CD4-positive, alpha-beta T cell treated with Interleukin-17A for 1 hour (primary cell): ENCODE measurements around the gene KRT16.
"Not testable (repeated sequence)": the region's sequence is repeated elsewhere in the genome, so short reads cannot be mapped to it uniquely, and the experiment has no call there.

ENCODE experiments used
- DNase-seq: peaks from one replicate; pipeline ENCODE4 v3.0.0-alpha.2; 2020

Gene KRT16

DNA sequence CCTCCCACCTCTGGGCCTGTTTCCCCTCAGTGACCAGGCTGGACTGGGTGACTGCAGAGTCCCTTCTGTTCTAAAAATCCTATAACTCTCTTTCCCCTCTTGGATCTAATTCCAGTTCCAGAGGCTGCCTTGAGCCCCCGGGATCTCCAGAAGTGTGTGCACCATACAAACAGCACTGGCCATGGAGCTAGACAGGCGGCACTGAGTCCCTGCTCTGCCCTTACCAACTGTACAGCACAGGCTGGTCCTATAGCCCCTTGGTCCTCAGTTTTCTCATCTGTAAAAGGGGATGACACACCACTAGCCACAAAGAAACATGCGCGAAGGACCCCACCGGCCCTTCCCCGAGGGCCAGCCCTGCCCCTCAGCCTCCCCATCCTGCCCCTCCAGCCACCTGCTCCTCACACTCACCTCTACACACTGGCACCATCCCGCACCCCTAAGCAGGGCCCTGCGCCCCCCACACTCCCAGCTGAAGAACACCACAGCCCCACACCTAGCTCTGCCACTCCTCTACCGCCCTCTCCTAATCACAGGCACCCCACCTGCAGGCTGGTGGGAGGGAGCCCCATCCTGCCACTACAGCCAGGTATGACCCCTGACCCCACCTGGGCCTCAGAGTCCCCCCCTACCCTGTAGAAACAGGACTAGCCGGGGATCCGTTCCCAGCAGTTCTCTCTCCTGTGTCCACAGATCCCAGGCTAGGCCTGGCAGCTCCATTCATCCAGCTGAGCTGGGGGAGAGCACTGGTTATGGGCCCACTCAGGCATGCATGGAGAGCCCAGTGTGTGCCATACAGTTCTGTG lies 913 bp upstream of the KRT16 start:
- no peak for DNase-seq

DNA sequence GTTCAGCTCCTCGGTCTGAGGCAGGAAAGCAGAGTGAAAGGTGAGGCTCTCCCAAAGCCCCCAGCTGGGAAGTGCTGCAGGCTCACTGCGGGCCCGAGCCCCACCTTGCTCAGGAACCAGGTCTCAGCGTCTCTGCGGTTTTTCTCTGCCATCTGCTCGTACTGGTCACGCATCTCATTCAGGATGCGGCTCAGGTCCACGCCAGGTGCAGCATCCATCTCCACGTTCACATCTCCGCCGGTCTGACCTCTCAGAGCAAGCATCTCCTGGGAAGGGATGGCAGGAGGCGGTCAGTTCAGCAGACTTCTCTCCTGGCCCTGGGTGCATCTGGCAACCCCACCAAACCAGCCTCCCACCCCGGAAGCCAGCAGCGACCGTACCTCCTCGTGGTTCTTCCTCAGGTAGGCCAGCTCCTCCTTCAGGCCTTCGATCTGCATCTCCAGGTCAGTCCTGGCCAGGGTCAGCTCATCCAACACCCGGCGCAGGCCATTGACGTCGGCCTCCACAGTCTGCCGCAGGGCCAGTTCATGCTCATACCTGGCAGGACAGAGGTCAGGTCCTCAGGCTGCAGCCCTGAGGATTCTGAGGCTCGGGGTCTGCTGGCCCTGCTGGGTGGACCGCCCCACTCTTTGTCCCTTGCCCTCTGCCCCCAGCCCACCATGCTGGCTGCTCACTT lies 1.5 kb downstream of the KRT16 start:
- DNase-seq = no peak

DNA sequence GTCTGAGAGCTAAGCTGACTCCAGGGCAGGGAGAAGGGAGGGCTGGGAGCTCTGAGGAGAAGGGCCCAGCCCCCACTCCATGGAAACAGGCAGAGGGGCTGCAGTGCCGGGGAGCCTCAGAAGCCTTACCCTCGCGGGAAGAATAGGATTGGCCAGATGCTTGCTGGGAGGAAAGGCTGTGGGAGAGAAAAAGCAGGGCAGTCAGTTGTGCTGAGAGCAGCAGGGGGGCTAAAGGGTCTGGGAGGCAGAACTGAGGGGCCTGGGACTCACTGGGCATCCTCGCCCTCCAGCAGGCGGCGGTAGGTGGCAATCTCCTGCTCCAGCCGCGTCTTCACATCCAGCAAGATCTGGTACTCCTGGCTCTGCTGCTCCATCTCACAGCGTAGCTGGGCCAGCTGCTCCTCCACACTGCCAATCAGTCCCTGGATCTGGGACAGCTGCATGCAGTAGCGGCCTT lies 2.5 kb downstream of the KRT16 start:
- DNase-seq = not testable (repeated sequence)

DNA sequence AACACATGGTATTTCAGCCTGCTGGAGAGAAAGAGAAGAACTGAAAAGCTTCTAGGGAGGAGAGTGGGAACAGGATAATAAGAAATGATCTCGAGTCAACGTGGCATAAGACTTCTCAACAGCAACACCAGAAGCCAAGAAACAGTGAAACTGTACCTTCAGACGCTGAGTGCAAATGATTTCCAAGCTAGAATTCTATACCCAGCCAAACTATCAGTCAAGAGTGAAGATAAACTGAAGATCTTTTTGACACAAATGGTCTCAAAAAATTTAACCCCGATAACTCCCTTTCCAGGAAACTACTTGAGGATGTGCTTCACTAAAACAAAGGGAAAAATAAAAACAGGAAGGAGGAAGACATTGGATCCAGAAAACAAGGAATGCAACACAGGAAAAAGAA lies 5.6 kb downstream of the KRT16 start:
- not testable (repeated sequence) for DNase-seq

DNA sequence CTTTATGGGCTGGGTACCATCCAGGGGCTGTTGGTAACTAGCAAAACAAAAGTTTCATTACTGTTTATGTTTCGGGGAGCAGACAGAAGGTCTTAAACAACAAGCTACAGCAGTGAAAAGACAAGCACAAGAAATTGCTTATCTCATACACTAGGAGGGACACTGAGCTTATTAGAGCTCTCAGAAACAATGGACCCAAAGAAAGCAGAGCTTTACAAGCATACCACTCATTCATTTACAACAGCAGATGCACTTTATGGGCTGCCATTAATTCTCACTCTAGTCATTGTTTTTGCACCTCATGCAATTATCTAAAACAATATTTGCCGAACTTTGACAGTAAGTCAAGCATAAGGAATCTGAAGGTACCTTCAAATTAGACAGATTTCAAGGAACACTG lies 10.0 kb downstream of the KRT16 start:
- no peak for DNase-seq

DNA sequence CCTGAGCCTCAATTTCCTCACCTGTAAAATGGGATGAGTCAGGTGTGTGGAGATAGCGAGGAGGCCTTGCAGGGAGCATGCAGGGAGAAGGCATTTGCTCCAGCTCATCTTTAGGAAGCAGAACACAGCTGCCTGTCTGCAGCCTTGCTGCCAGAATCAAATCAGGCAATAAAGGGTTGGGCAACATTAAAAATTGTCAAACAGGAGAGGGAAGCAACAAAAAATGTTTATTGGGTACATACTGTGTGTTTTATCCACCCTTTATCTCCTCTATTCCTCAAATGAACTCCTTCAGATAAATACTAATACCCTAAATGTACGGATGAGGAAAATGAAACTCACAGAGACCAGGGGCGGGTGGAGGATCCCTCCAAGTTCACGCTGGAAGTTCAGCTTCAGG lies 12.2 kb downstream of the KRT16 start:
- no peak for DNase-seq

DNA sequence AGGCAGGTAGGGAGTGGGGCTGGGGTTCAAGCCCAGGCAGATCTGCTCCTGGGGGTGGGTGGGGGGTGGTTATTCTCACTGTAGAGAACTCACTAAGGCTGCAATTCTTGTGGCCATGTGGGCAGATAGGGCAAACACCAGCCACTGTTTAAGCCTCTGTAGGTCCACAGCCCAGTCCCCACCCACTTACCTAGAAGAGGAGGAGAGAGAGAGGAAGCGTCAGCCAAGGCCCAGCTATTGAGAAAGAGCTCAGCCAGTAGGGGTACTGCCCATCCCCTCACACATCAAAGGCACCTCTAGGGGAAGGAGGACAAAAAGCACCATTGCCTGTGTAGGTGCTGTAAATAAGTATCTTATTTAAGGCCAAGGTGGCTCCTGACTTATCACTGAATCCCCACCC lies 12.9 kb downstream of the KRT16 start:
- DNase-seq = no peak

DNA sequence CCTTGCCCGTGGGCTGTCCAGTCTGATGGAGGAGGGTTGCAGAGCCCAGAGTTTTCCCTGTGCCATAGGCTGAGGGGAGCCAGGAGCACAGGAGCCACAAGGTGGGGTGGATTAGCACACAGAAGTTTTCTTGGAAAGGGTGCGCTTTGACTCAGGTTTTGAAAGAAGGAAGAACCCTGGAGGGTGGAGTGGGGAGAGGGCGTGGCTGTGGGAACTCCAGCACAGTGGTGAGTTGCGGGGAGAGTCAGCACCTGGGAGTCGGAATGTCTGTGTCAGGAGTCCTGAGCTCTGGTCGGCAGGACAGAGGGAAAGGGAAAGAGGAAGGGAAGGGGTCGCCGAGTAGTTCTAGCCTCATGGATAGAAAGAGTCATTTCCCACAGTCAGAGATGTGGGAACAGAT lies 17.0 kb downstream of the KRT16 start:
- DNase-seq = no peak

DNA sequence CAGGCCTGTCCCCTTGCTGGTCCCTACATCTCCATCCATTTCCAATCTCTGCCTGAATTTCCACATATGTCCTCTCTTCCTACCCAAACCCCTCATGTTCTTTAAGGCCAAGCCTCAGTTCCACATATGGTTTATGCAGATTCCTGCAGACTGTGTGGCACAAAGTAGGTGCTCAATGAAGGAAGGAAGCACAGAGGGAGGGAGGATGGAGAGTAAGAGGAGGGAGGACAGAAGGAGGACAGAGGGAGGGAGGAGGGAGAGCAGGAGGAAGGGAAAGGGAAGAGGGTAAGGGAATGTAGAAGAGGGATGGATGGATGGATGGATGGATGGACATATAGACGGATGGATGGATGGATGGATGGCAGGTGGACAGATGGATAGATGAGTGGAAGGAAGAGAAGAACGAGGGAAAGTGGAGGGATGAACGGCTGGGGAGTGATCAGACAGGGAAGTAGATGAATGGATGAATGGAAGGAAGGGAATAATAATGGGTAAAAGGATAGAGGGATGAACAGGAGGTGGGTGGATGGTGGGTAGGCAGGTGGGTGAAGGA lies 18.1 kb downstream of the KRT16 start:
- no peak for DNase-seq

DNA sequence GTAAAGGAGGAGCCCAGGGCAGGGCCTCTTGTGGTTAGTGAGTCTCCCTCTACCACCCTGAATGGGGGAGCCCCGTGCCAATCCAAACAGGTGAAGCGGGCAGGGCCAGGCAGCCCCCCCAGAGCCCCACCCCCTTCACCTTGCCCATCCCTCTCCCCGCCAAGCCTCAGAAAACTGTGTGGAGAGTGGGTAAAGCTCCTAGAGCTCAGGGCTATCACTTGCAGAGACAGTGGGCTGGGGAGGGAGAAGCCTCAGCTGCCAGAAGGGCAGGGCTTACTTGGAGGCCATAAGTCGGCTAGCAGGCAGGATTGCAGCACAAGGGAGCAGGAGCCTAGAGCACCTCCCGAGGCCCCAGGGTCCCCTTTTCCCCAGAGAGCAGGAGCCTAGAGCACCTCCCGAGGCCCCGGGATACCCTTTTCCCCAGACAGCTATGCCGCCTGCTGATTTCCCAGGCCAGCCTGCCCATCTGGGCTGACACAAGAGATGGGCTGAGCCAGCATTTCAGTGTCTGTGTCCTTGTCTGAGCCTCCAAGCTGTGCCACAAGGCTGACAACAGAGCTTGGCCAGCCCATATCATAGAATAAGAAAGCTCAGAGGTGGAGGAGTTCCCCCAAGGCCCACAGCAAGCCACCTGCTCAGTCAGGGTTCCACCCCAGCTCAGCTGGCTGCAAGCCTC lies 19.1 kb downstream of the KRT16 start:
- no peak for DNase-seq

DNA sequence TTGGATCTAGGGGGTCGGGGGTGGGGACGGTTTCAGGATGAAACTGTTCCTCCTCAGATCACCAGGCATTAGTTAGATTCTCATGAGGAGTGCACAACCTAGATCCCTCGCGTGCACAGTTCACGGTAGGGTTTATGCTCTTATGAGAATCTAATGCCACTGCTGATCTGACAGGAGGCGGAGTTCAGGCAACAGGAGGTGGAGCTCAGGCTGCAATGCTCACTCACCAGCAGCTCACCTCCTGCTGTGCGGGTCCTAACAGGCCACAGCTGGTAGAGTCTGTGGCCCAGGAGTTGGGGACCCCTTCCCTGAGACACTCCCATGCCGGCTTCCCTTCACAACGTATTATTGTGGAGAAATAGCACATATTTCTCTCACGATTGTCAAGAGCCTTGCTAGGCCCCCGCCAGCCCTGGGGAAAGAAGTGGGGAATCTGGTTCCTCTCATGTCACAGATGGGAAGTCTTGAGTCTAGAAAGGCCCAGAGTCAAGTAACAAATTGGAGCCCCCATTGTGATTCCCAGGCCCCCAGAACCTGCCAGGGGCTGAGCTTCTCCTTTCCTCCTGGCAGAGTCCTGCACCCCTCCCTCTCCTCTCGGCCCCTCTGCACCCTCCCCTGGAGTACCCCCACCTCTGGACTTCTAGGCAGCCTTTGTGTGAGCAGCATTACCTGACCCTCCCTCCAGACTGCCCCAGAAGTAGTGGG lies 19.8 kb downstream of the KRT16 start:
- DNase-seq = no peak

DNA sequence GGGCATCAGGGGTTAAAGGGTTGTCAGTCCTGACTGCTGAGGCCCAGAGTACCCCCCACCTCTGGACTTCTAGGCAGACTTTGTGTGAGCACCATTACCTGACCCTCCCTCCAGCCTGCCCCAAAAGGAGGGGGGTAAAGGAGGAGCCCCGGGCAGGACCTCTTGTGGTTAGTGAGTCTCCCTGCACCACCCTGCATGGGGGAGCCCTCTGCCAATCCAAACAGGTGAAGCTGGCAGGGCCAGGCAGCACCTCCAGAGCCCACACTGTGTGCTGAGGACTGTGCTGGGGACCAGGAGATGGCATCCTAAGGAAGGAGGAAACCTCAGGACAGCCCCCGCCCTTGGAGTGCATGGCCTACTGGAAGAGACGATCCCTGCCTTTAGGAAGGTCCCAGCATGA lies 23.3 kb downstream of the KRT16 start:
- no peak for DNase-seq

DNA sequence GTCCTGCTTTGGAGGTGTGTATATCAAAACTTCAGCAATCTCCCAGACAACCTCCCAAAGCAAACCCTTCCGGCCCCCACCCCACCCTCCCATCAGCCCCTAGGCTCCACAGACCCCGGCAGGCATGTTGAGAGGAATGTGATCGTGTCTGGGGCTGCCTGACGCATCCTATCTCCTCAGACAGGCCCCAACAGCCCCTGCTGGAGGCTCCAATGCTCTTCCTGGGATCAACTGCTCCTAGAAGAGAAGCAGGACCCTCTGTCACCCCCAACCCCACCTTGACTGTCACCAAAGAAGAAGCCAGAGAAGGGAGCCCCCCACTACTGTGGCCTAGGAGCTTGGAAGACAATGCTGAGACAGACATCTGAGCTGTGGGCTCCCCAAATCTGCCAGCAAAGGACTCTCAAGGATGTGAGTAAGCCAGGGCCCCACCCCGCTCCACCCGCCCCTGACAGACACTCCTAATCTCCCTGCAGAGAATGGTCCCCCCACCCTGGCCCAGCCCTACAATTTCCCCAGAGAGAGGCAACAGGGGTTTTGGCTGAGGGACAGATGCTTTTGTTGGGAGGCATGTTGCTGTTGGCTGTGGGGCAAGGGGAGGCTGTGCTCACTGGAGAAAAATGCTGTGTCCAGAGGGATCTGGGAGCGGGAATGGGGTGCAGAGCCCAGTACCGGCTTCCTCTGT lies 24.3 kb downstream of the KRT16 start:
- DNase-seq = no peak

DNA sequence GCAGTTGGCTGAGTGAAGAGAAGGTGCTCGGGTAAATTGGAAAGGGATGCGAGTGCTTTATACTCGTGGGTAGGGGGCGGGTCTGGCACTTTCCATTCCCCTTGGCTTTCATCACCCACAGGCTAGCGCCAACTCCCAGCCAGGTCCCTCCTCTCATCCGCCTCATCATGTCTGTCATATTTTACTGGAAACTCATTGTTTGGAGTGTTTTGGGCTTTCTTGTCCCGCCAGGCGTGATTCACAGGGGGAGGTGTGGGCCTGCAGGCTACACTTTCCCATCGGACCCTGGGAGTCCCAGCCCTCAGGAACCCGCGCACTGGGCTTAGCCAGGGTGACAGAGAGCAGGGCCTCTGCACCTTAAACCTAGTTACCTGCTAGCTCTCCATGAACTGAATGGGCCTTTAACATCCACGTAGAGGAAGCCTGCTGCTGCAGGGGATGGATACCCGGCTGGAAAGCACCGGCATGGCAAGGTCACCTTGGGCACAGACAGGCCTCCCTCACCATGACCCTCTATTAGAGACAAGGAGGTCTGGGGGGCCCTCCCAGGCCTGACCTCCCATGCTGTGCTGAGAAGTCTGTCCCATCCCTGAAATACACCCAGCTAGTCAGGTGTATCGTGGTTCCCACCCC lies 25.6 kb downstream of the KRT16 start, which contains the start of gene KRT14:
Gene KRT14 (minus strand): TSS at position 33 of the 633 bp plus-strand sequence. CDS start 61 bp downstream, outside the sequence.
- DNase-seq = no peak

DNA sequence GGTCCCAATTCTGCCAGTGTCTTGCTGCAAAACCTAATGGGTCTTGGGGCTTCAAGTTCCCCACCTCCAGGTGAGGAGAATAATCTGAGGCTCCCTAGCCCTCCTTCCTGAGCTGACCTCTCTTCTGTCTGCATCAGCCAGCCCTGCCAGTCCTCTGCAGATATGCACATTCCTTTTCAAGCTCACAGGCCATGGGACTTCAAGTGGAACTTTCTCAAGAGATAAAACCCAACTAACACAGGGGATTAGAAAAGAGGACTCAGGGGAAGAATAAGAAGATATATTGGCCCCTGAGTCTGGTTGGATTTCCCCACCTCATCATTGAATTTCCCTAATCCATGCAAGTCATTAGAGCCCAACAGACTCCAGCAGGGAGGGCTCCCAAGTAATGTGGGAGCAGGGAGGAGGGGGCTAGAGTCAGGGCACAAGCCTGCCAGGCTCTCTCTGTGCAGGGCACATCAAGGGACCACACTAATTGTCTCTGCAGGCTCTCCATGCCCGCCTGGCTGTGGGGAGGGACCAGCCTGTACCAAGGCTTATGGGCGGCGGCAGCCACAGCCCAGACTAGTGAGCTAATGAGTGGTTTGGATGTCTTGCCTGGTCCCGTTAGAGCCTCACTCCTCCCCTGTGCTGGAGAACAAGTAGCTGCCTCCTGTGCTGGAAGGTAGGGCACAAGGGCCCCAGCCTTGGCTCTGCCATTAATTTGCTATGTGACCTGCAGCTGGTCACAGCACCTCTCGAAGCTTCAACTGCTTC lies 27.1 kb downstream of the KRT16 start:
- DNase-seq = no peak

DNA sequence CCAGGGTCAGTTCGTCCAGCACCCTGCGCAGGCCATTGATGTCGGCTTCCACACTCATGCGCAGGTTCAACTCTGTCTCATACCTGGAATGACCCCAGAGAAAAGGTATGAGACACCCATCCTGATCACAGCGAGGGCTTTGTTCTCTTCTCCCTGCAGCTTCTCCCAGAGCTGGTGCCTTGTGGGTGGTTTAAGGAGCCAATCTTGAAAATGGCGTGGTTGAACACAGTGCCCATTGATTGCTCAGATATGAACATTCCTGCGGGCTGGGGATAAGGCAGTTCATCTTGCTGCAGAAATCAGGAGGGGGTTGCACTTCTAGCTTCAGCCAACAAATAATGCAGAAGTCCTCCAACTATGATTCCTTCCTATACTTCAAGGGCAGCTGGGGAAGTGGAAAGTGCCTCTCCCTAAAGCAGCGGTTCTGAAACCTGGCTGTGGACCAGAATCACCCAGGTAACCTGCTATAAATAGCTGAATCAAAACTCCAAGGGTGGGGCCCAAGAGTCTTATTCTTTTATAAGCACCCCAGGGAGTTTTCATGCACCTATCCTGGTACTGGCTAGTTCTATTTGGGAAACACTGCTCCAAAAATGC lies 28.1 kb downstream of the KRT16 start:
- not testable (repeated sequence) for DNase-seq

DNA sequence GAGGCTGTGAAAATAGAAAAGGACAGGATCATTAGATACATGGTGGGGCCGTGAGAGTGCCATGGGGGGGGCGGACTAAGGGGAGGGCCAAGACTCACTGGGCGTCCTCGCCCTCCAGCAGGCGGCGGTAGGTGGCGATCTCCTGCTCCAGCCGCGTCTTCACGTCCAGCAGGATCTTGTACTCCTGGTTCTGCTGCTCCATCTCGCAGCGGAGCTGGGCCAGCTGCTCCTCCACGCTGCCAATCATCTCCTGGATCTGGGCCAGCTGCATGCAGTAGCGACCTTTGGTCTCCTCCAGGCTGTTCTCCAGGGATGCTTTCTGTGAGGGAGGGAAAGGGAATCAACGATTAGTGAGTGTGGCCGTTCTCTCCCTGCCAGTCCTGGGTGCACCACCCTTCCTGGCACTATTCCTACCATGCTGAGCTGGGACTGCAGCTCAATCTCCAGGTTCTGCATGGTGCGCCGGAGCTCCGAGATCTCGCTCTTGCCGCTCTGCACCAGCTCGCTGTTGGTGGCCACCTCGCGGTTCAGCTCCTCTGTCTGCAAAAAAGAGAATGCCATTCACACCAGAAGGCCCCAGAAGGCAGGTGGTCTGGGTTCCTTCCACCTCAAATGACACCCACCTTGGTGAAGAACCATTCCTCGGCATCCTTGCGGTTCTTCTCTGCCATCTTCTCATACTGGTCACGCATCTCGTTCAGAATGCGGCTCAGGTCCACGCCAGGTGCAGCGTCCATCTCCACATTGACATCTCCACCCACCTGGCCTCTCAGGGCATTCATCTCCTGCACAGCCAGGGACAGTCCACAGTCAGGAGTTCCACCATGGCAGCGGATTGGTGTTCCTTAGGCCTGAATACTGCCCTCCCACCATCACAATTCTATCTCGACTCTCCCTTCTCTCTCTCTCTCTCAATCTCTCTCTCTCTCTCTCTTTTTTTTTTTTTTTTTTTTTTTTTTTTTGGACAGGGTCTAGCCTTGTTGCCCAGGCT lies 29.1 kb downstream of the KRT16 start:
- no peak for DNase-seq

DNA sequence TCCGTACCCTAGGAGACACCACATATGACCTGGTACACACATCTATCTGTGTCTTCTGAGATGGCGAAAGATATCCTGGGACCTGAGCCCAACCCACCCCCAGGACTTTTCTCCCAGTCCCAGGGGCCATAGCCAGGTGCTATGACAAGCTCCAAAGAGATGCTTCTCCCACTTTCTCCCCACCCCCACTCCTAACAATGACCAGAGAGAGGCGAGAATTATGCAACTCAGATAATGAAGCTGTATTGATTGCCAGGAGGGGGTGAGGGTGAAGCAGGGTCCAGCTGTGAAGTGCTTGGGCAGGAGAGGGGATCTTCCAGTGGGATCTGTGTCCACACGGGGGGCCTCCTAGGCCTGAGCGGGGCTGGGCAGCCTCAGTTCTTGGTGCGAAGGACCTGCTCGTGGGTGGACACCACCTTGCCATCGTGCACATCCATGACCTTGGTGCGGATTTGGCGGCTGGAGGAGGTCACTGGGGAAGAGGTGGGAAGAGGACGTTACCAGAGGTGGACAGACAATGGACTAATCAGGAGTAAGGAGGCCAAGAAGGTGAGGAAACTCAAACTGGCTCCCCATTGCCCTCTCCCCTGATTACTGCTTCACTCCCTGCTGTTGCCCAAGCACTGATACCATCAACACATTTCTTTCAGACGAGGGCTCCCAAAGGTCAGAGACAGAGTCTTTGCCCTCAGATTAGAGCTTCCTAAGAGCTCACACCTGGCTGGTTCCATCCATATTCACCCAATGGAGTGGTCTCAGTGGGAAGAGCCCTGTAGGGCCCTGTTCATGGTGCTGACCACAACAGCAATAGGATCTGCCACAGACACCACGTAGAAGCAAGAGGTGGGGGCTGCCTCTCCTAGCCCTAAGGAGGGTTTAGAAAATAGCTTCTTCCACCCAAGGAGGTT lies 30.3 kb downstream of the KRT16 start:
- not testable (repeated sequence) for DNase-seq
